ENCODE measurements around the gene FPGS. TPM values are rescaled to one million over a fixed set of nuclear protein-coding genes. Genes with fewer than 3 reads are reported as not detected.
A peak's percentile ranks its signal among the peaks of the same experiment; 100 is the strongest.

Gene FPGS
- total RNA-seq, 2 donors from 2014 or later: 71.2 to 80.6 TPM

DNA sequence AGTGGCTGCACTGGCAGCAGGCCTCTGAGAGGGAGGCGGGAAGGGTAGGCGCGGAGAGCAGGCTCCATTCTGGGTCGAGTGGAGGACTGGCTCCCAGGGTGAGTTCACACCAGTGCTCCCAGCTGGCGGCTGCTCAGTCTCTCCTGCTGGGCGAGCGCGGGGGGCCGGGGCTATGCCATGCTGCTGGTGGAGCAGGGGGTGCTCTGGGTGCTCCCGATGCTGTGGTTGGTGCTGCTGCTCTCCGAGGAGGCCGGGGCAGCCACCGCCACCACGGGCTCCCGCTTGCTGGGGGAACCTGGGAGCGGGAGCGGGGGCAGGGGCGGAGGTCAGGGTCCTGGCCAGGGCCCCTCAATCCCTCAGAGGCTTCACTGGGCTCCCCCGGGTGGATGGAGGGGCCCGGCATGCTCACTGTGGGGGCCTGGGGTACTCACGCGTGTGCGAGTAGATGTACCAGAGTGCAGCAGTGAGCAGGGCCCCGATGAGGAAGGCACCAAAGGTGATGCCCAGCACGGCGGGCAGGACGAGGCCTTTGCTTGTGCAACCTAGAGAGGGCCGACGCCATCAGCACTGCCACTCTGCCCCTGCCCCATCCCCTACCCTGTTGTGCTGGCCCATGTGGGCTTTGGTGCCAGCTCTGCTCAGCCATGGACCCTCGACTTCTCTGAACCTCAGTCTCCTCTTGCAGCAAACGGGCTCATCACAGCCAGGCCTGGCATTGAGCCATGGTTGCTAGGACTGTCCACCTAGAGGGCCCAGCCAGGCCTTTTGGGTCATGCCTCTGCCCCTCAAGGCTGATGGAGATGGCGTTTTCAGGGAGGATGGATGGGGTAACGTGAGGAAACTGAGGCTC lies 13.1 kb downstream of the FPGS start:
- DNase-seq (no peak), ATAC-seq (no peak)
- no peaks in the 10 kb centered on the region for H3K27me3 Mint-ChIP-seq
- H3K4me3 Mint-ChIP-seq: no peak overlapping the region
- H3K27ac Mint-ChIP-seq: no peak overlapping the region
- H3K9me3 ChIP-seq (ENCODE audit: control insufficient read depth, low read length, poor library complexity, severe bottlenecking): no peaks in the 10 kb centered on the region
- no peaks in the 10 kb centered on the region for H3K4me1 Mint-ChIP-seq
- H3K36me3 Mint-ChIP-seq (ENCODE audit: low read depth): no peaks in the 10 kb centered on the region

DNA sequence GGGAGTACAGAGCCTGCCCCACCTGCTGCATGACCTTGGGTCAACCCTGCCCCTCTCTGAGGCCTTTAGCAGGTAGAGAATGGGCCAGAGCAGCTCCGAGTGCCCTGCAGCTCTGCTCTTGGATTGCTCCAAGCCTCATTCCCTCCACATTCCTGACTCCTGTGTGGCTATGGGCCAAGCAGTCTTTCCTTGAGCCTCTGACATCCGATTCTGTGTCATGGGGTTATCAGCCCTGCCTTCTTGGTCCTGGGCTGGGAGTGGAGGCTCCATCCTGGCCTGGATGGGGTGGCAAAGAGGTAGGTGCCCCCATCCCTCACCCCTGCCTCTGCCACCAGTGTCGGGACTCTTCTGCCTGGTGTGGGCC lies 13.7 kb downstream of the FPGS start:
- Mint-ChIP-seq H3K36me3 (ENCODE audit: low read depth) (no peaks in the 10 kb centered on the region), H3K4me3 (no peak overlapping the region), H3K4me1 (no peaks in the 10 kb centered on the region), H3K27me3 (no peaks in the 10 kb centered on the region), H3K27ac (no peak overlapping the region)
- no peaks in the 10 kb centered on the region for H3K9me3 ChIP-seq (ENCODE audit: control insufficient read depth, low read length, poor library complexity, severe bottlenecking)
- ATAC-seq (no peak), DNase-seq (no peak)

- no peak for ATAC-seq
- DNase-seq: no peak
- H3K9me3 ChIP-seq (ENCODE audit: control insufficient read depth, low read length, poor library complexity, severe bottlenecking): no peaks in the 10 kb centered on the region
- no peaks in the 10 kb centered on the region for H3K36me3 Mint-ChIP-seq (ENCODE audit: low read depth)
- no peaks in the 10 kb centered on the region for H3K4me1 Mint-ChIP-seq
- H3K4me3 Mint-ChIP-seq: no peak overlapping the region
- no peaks in the 10 kb centered on the region for H3K27me3 Mint-ChIP-seq
- no peak overlapping the region for H3K27ac Mint-ChIP-seq
These were observed 14.0 kb downstream of the FPGS start for GRCh38 chr9:127816728-127817127.

- DNase-seq: no peak
- no peaks in the 10 kb centered on the region for H3K9me3 ChIP-seq (ENCODE audit: control insufficient read depth, low read length, poor library complexity, severe bottlenecking)
- no peaks in the 10 kb centered on the region for H3K27me3 Mint-ChIP-seq
- H3K4me3 Mint-ChIP-seq: no peak overlapping the region
- ATAC-seq: no peak
- no peaks in the 10 kb centered on the region for H3K4me1 Mint-ChIP-seq
- H3K36me3 Mint-ChIP-seq (ENCODE audit: low read depth): no peaks in the 10 kb centered on the region
- peak overlapping the region; percentile 41 for H3K27ac Mint-ChIP-seq
These were observed 15.3 kb downstream of the FPGS start for GRCh38 chr9:127817881-127818434.

- no peaks in the 10 kb centered on the region for H3K36me3 Mint-ChIP-seq (ENCODE audit: low read depth)
- no peak overlapping the region for H3K27ac Mint-ChIP-seq
- ATAC-seq (no peak), DNase-seq (no peak)
- no peaks in the 10 kb centered on the region for H3K27me3 Mint-ChIP-seq
- no peaks in the 10 kb centered on the region for H3K4me1 Mint-ChIP-seq
- no peaks in the 10 kb centered on the region for H3K9me3 ChIP-seq (ENCODE audit: control insufficient read depth, low read length, poor library complexity, severe bottlenecking)
- H3K4me3 Mint-ChIP-seq: no peak overlapping the region
These were observed 15.9 kb downstream of the FPGS start for GRCh38 chr9:127818574-127818973.

DNA sequence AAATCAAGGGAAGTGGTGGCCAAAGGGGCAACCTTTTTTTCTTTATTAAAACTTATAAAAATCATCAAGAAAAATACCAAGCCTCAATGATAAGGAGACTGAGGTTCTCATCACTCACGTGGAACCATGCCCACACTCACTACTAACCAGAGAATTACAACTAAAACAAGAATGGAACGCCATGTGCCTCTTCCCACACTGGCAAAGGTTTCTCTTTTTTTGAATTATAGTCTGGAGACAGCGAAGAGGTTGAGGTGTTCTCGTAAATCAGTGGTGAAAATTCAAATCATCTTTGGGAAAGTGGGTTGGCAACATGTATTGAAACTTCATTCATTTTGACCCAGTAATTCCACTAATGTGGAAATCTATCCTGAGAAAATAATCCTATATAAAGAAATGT lies 19.4 kb downstream of the FPGS start:
- Mint-ChIP-seq H3K27me3 (no peaks in the 10 kb centered on the region), H3K36me3 (ENCODE audit: low read depth) (no peaks in the 10 kb centered on the region), H3K27ac (no peak overlapping the region), H3K4me3 (no peak overlapping the region), H3K4me1 (peaks cover 3% of the 10 kb centered on the region)
- DNase-seq: no peak
- no peaks in the 10 kb centered on the region for H3K9me3 ChIP-seq (ENCODE audit: control insufficient read depth, low read length, poor library complexity, severe bottlenecking)
- no peak for ATAC-seq

- H3K27me3 Mint-ChIP-seq: no peaks in the 10 kb centered on the region
- no peak overlapping the region for H3K4me3 Mint-ChIP-seq
- ATAC-seq: no peak
- H3K27ac Mint-ChIP-seq: no peak overlapping the region
- DNase-seq: no peak
- H3K9me3 ChIP-seq (ENCODE audit: control insufficient read depth, low read length, poor library complexity, severe bottlenecking): no peaks in the 10 kb centered on the region
- H3K36me3 Mint-ChIP-seq (ENCODE audit: low read depth): no peaks in the 10 kb centered on the region
- H3K4me1 Mint-ChIP-seq: peaks cover 7% of the 10 kb centered on the region
These were observed 22.8 kb downstream of the FPGS start for GRCh38 chr9:127825319-127826051.

DNA sequence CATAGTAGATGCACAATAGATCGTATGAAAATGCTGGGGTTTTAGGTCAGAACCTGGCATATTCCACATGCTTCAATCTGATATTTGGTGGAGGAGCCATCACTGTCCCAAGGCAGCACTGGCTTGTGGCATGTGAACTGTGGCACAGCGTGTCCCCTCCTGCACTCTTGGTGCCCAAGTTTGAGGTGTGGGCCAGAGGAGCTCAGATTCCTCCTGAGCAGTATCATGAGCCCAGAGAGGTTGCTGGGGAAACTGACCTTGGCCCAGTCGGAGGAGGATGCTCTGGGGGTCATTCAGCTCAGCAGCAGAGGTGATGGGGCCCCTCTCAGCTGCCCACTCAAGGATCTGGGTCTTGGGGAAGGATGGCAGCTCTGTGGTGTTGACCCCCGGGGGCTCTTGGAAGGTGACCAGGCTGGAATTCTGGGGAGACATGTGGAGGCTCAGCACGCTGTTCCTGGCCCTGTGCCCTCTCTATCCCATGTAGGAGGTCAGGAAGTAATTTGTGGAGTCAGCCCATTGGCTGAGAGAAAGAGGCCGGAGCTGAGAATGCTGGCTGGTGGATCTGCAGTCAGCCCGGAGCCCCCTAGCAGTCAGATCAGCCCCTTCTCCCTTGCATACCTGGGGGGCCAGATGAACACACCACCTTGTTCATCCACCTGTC lies 23.7 kb downstream of the FPGS start:
- Mint-ChIP-seq H3K27ac (no peak overlapping the region), H3K36me3 (ENCODE audit: low read depth) (no peaks in the 10 kb centered on the region), H3K4me3 (no peak overlapping the region)

DNA sequence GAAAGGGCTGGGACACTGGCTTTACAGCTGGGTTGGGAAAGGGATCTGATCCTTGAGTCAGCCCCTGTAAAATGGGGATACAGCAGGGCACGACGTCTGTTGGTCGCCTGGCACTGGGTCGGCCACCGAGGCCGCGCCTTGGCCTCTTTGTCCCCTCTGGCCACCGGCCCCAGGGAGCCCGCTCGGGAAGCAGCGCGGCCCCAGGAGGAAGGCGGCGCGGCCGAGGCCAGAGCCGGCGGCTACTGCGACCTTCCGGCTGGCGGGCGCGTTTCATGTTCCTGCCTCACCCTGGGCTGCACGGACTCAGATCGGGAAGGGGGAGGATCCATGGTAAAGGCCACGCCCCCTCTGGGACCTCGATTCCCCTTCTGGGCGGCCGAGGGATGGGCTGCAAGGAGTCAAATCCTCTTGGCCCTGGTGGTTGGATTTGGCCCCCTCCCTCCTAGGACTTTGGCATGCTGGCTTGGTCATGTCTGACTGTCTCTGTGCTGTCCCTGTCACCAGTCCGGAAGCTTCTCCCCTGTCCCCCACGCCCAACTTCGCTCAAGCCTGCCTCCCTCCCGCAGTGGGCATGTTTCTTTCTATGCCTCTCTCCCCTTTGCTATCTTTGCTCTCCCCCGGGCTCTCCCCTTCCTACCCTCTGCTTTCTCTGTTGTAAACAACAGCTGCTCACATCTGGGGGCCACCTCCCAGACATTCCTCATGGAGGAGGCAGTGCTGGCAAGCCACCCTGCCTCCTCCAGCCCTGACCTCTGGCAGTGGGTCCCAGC lies 25.8 kb downstream of the FPGS start:
- no peak overlapping the region for H3K4me3 Mint-ChIP-seq
- H3K9me3 ChIP-seq (ENCODE audit: control insufficient read depth, low read length, poor library complexity, severe bottlenecking): no peaks in the 10 kb centered on the region
- H3K4me1 Mint-ChIP-seq: peaks cover 9% of the 10 kb centered on the region
- no peak overlapping the region for H3K27ac Mint-ChIP-seq
- H3K27me3 Mint-ChIP-seq: no peaks in the 10 kb centered on the region
- no peak for DNase-seq
- no peaks in the 10 kb centered on the region for H3K36me3 Mint-ChIP-seq (ENCODE audit: low read depth)
- no peak for ATAC-seq

More for the DNA sequence above, 23.7 kb downstream of the FPGS start:
- H3K27me3 Mint-ChIP-seq: no peaks in the 10 kb centered on the region
- ATAC-seq (no peak), DNase-seq (no peak)
- H3K4me1 Mint-ChIP-seq: peaks cover 7% of the 10 kb centered on the region
- no peaks in the 10 kb centered on the region for H3K9me3 ChIP-seq (ENCODE audit: control insufficient read depth, low read length, poor library complexity, severe bottlenecking)

- H3K27me3 Mint-ChIP-seq: no peaks in the 10 kb centered on the region
- H3K4me1 Mint-ChIP-seq: peaks cover 9% of the 10 kb centered on the region
- no peaks in the 10 kb centered on the region for H3K9me3 ChIP-seq (ENCODE audit: control insufficient read depth, low read length, poor library complexity, severe bottlenecking)
- H3K27ac Mint-ChIP-seq: peak overlapping the region; percentile 51
- no peaks in the 10 kb centered on the region for H3K36me3 Mint-ChIP-seq (ENCODE audit: low read depth)
- ATAC-seq: no peak
- no peak for DNase-seq
- H3K4me3 Mint-ChIP-seq: no peak overlapping the region
These were observed 26.7 kb downstream of the FPGS start for GRCh38 chr9:127829205-127829906.

DNA sequence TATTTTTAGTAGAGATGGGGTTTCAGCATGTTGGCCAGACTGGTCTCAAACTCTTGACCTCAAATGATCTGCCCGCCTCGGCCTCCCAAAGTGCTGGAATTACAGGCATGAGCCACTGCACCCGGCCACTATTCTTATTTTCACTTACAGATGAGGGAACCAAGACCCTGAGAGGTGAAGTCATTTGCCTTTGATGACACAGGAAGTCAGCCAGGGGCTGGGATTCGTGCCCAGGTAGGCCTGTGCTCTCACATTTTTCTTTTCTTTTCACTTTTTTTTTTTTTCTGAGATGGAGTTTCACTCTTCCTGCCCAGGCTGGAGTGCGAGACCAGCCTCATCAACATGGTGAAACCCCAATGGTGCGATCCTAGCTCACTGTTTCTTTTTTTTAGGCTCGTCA lies 29.6 kb downstream of the FPGS start:
- DNase-seq: no peak
- H3K9me3 ChIP-seq (ENCODE audit: control insufficient read depth, low read length, poor library complexity, severe bottlenecking): no peaks in the 10 kb centered on the region
- Mint-ChIP-seq H3K36me3 (ENCODE audit: low read depth) (no peaks in the 10 kb centered on the region), H3K27me3 (no peaks in the 10 kb centered on the region), H3K4me1 (peaks cover 6% of the 10 kb centered on the region), H3K4me3 (no peak overlapping the region), H3K27ac (no peak overlapping the region)
- no peak for ATAC-seq

- peaks cover 9% of the 10 kb centered on the region for H3K4me1 Mint-ChIP-seq
- no peak for DNase-seq
These were observed 30.9 kb downstream of the FPGS start for GRCh38 chr9:127833555-127833954.

More at GRCh38 chr9:127833555-127833954, 30.9 kb downstream of the FPGS start:
- no peak overlapping the region for H3K4me3 Mint-ChIP-seq
- no peaks in the 10 kb centered on the region for H3K27me3 Mint-ChIP-seq
- no peak for ATAC-seq
- no peaks in the 10 kb centered on the region for H3K36me3 Mint-ChIP-seq (ENCODE audit: low read depth)
- no peak overlapping the region for H3K27ac Mint-ChIP-seq
- H3K9me3 ChIP-seq (ENCODE audit: control insufficient read depth, low read length, poor library complexity, severe bottlenecking): no peaks in the 10 kb centered on the region
